Ecto neural progenitor cell (in vitro differentiated cells): Measurements from ENCODE around the gene CD44.
A peak's percentile ranks its signal among the peaks of the same experiment; 100 is the strongest.
"Not testable (repeated sequence)": the region's sequence is repeated elsewhere in the genome, so short reads cannot be mapped to it uniquely, and the experiment has no call there.

Experiments
- DNase-seq: peaks from one replicate; pipeline ENCODE4 v3.0.0-alpha.2; 2018; ENCODE audit warnings: low spot score

The CD44 gene

GRCh38 chr11:35214226-35214770, 75.3 kb downstream of the CD44 start:
- DNase-seq = no peak

GRCh38 chr11:35214792-35215193, 75.8 kb downstream of the CD44 start:
- DNase-seq = no peak

GRCh38 chr11:35215945-35216344, 77.0 kb downstream of the CD44 start:
- no peak for DNase-seq

- DNase-seq = no peak
Observed at GRCh38 chr11:35216962-35217678, 78.1 kb downstream of the CD44 start.

- no peak for DNase-seq
Observed at GRCh38 chr11:35218956-35219355, 80.0 kb downstream of the CD44 start.

- peak; percentile 66 for DNase-seq
Observed at GRCh38 chr11:35223371-35223796, 84.4 kb downstream of the CD44 start.

- DNase-seq = no peak
Observed at GRCh38 chr11:35223991-35224390, 85.0 kb downstream of the CD44 start.

- no peak for DNase-seq
Observed at GRCh38 chr11:35225946-35226520, 87.1 kb downstream of the CD44 start.

- not testable (repeated sequence) for DNase-seq
Observed at GRCh38 chr11:35226756-35227155, 87.8 kb downstream of the CD44 start.

GRCh38 chr11:35227576-35228327, 88.8 kb downstream of the CD44 start:
- DNase-seq = no peak

GRCh38 chr11:35228328-35228725, 89.4 kb downstream of the CD44 start:
- no peak for DNase-seq

GRCh38 chr11:35230388-35230787, 91.4 kb downstream of the CD44 start:
- DNase-seq = no peak

GRCh38 chr11:35231076-35231860, 92.3 kb downstream of the CD44 start:
- DNase-seq = no peak

- no peak for DNase-seq
Observed at GRCh38 chr11:35232891-35233330, 93.9 kb downstream of the CD44 start.

GRCh38 chr11:35233518-35233917, 94.5 kb downstream of the CD44 start:
- DNase-seq = no peak

- no peak for DNase-seq
Observed at GRCh38 chr11:35234460-35235156, 95.6 kb downstream of the CD44 start.

- no peak for DNase-seq
Observed at GRCh38 chr11:35235157-35235468, 96.1 kb downstream of the CD44 start.

- DNase-seq = no peak
Observed at GRCh38 chr11:35235498-35235897, 96.5 kb downstream of the CD44 start.

GRCh38 chr11:35235936-35236666, 97.1 kb downstream of the CD44 start:
- DNase-seq = no peak

- no peak for DNase-seq
Observed at GRCh38 chr11:35236667-35237003, 97.7 kb downstream of the CD44 start.

GRCh38 chr11:35237351-35237750, 98.4 kb downstream of the CD44 start:
- DNase-seq = no peak
